OCI-LY3 (cell line): ENCODE data around the gene NPFF.

ENCODE experiments used
- EZH2phosphoT487 ChIP-seq: fragments of 200-600 bp; shearing (Covaris generic); IDR thresholded peaks from 2 replicates; pipeline ENCODE4 v1.6.1; 2018; ENCODE audit warnings: antibody characterized with exemption, mixed run types, low read depth
- TF ChIP-seq, protein P1 (sequence below): fragments of 200-600, 300-600 bp; sonication (generic); IDR thresholded peaks from 2 replicates; pipeline ENCODE4 v1.5.1; 2014; ENCODE audit warnings: antibody characterized with exemption, low read length, low read depth

DNA sequence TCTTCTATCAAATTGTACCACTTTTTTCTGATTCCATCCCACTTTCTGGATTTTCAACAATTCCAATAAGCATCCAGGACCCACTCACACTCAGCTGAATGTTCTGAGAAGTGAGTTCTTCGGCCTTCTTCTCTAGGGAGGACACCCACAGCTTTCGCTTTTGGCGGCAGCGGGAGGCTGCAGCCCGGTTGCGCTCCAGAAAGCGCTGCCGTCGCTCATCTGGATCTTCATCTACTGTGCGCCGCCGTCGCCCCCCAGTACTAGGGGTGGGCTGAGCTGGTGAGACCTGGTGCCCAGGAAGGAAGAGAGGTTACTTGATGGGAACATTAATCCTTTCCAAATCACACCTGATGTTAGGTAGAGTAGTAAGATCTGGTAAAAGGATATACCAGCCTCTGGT, 17.2 kb upstream of the NPFF start:
- TF ChIP-seq, protein P1, sequence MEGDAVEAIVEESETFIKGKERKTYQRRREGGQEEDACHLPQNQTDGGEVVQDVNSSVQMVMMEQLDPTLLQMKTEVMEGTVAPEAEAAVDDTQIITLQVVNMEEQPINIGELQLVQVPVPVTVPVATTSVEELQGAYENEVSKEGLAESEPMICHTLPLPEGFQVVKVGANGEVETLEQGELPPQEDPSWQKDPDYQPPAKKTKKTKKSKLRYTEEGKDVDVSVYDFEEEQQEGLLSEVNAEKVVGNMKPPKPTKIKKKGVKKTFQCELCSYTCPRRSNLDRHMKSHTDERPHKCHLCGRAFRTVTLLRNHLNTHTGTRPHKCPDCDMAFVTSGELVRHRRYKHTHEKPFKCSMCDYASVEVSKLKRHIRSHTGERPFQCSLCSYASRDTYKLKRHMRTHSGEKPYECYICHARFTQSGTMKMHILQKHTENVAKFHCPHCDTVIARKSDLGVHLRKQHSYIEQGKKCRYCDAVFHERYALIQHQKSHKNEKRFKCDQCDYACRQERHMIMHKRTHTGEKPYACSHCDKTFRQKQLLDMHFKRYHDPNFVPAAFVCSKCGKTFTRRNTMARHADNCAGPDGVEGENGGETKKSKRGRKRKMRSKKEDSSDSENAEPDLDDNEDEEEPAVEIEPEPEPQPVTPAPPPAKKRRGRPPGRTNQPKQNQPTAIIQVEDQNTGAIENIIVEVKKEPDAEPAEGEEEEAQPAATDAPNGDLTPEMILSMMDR = no peak
- TF ChIP-seq EZH2phosphoT487 = no peak
